LNCaP clone FGC (cell line): ENCODE results near the gene CKMT2.

Experiments used
- DNase-seq: peaks from one replicate; pipeline ENCODE4 v3.0.0-alpha.2; 2011; ENCODE audit warnings: low read depth
- H3K4me3 ChIP-seq: 2 replicates; pipeline ENCODE4 v1.5.1; 2011; ENCODE audit warnings: mild to moderate bottlenecking, low read depth, low read length, control low read depth
- TF ChIP-seq, protein P1 (sequence below): IDR thresholded peaks from 2 replicates; pipeline ENCODE4 v1.5.1; 2012; ENCODE audit warnings: mild to moderate bottlenecking; ENCODE audit not compliant: control insufficient read depth, insufficient read depth; ENCODE audit errors: extremely low read depth

Gene CKMT2

DNA sequence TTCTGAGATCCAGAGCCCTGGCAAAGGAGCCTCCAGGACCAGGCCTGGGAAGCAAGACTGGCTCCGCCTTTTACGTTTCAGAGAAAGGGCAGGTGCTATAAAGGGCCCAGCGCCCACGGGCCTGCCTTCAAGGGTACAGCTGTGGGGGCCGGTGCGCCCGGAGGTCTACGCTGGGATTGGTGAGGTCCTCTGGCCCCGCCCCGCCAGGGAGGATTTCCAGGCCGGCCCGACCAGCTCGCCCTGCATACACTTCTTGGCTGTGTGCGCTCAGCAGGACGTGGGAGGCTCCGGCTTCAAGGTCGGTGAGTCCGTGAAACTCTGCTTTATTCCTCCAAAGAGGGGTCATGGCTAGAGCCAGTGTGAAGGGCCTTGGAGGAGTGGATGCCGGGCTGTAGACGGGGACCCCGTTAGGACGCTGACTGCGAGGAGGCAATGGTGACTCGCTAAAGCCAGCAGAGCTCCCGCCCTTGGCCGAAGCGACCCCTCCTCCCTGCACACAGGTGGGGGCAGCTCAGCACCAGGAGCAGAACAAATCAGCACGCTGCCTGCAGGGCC, at the start of gene CKMT2:
Gene CKMT2, plus strand, starts transcription at position 243 of the 555 bp plus-strand sequence. CDS start 17,811 bp downstream, outside the sequence.
- peak; percentile 8 for DNase-seq

DNA sequence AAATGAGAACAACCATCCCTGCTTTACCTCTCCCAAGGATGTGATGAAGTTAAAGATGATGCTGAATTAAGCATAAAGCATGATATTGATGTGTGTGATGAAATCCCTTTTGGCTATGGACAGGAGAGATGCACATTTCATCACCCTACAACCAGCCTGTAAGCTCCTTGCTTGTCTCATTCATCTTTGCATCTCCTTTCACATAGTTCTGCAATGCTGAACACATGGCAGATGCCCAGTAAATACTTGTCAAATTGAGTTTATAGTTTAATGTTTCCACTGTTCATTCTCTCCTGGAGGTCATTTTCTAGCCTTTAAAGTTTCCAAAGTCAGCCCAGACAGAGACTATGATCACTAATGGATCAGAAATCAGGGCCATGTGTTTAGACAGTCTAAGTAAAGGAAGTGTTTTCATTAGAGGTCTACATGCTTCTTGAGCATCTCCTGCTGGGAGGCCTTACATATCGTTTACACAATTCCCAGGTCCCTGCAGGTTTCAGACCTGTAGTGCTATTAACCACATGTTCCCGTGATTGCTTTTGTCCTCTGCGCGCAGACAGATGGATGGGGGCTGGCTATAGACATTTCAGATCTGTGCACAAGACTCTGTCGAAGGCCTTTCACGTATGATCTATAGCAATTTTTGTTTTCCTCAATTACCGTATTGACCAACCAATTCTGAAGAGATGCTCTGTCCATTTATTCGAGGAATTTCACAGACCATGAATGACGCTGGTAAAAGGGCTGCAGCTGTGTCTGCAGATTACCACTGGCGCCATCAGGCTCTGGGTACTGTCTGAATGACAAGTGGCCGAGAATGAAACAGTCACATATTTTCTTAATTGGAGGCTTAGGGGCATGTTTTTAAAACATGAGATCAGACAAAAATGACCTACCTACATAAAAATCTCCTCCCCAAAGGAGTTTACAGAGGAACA, 49.0 kb upstream of the CKMT2 start:
- no peak for DNase-seq
- no peak overlapping the region for H3K4me3 ChIP-seq
- TF ChIP-seq, protein P1, sequence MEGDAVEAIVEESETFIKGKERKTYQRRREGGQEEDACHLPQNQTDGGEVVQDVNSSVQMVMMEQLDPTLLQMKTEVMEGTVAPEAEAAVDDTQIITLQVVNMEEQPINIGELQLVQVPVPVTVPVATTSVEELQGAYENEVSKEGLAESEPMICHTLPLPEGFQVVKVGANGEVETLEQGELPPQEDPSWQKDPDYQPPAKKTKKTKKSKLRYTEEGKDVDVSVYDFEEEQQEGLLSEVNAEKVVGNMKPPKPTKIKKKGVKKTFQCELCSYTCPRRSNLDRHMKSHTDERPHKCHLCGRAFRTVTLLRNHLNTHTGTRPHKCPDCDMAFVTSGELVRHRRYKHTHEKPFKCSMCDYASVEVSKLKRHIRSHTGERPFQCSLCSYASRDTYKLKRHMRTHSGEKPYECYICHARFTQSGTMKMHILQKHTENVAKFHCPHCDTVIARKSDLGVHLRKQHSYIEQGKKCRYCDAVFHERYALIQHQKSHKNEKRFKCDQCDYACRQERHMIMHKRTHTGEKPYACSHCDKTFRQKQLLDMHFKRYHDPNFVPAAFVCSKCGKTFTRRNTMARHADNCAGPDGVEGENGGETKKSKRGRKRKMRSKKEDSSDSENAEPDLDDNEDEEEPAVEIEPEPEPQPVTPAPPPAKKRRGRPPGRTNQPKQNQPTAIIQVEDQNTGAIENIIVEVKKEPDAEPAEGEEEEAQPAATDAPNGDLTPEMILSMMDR = no peak

More for the DNA sequence above, at the start of gene CKMT2:
- TF ChIP-seq, protein P1 = no peak
- peak within 1 kb of the TSS; percentile 19; the same call in 1 of the 2 replicates for H3K4me3 ChIP-seq

DNA sequence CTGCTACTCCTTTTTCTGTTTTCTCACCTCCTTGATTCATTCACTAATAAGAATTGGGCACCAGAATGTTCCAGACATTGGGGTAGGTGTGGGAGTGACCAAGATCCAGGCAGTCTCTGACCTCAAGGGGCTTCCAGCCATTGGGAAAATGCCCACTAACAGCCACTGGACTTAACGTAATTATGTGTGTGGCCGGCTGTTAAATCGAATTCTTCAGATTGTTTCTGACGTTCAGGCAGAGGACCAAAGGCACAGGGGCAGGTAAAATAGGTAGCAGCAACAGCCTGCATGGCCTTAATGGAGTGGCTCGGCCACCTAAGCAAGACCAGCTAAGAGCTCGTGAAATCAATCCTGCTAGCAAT, 48.4 kb upstream of the CKMT2 start:
- no peak overlapping the region for H3K4me3 ChIP-seq
- TF ChIP-seq, protein P1 = no peak
- no peak for DNase-seq

DNA sequence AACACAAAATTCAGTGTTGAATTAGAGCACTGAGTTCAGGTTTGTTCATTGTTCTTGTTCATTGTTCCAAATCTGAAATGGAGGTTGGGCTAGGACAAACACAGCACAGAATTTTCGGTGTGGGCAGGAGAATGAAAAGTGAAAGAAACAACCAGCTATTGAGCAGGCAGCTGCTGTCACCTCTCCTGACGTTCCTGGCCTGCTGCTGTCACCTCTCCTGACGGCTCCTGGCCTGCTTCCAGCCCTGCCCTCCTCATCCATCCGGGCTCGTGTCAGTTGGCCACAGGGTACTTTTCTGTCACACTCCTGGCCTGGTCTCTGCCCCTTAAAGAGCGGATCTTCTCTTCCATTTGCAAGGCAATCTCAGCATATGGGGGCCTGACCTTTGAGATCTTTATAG, 45.2 kb upstream of the CKMT2 start:
- no peak for DNase-seq
- H3K4me3 ChIP-seq = no peak overlapping the region
- TF ChIP-seq, protein P1 = no peak

DNA sequence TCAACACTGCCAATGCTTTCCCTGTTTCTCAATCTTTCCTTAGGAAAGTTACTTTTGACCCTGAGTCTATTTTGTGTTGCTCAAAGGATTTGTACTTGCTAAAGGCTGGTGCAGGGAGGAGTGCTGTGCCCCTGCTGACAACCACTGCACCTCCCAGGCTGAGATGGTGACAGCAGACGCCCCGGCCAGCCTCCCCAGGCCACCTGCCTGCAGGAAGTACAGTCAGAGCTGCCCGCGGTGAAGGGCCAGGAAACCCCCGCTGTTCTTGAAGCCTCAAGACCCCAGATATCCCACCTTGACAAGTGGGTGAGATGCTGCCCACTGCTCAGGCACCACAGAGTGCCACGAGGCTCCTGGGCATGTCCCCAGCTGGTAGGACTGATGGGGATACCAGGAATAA, 44.2 kb upstream of the CKMT2 start:
- no peak for DNase-seq
- TF ChIP-seq, protein P1 = no peak

DNA sequence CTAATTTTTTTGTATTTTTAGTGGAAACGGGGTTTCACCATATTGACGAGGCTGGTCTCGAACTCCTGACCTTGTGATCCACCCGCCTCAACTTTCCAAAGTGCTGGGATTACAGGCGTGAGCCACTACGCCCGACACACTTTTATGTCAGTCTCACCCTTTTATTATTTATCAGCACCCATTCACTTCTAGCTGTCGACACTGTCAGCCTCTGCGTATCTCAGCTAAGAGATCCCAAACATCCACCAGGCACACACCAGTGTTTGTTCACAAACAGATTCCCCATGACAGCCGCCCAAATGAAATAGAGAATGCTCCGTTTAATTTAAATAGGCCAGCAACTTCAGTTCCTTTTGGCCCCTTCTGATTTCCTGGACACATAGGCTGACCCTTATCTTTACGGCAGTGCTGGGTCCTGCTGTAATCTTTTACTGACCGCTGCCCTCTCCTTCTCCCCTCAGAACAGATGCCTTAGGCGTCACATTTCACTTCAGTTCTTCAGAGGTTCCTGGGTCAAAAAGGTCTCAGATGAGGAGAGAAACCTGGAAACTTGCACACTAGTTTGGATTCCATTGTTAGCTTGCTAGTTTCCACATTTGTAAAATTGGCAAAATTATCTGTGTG, 43.1 kb upstream of the CKMT2 start:
- no peak for DNase-seq
- no peak overlapping the region for H3K4me3 ChIP-seq
- TF ChIP-seq, protein P1 = no peak

More for the DNA sequence above, 44.2 kb upstream of the CKMT2 start:
- H3K4me3 ChIP-seq = no peak overlapping the region
